ENCODE results near the gene C12orf42. TPM values are rescaled to one million over a fixed set of nuclear protein-coding genes. Genes with fewer than 3 reads are reported as not detected.

C12orf42 gene
- total and polyA plus RNA-seq, 4 donors = 0.14 to 0.17 TPM; not detected in 2

- Histone ChIP-seq H3K4me3 (ENCODE audit: low read depth in 1 of 3, low read length in 3 of 3) (no peak overlapping the region), H3K9me3 (ENCODE audit: control insufficient read depth in 4 of 4, low read length in 3 of 4) (no peaks in the 10 kb centered on the region), H3K9ac (ENCODE audit: low read depth in 1 of 2, low read length in 2 of 2) (no peak overlapping the region), H3K27ac (ENCODE audit: low read depth in 1 of 2, low read length in 2 of 2) (no peak overlapping the region), H3K36me3 (ENCODE audit: control insufficient read depth in 4 of 4, insufficient read depth in 3 of 4, low read depth in 1 of 4, low read length in 3 of 4) (no peaks in the 10 kb centered on the region), H3K27me3 (ENCODE audit: control insufficient read depth in 4 of 4, insufficient read depth in 4 of 4, low read length in 3 of 4) (peaks cover 0 to 2% (median 0%) of the 10 kb centered on the region in 4 donors), H3K4me1 (ENCODE audit: control insufficient read depth in 4 of 4, insufficient read depth in 4 of 4, low read length in 3 of 4) (no peaks in the 10 kb centered on the region)
- no peak for DNase-seq (ENCODE audit: low spot score)
- TF ChIP-seq, protein P1, sequence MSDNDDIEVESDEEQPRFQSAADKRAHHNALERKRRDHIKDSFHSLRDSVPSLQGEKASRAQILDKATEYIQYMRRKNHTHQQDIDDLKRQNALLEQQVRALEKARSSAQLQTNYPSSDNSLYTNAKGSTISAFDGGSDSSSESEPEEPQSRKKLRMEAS (IDR thresholded peaks at IDR 0.05) = no peak
- TF ChIP-seq JUND (IDR thresholded peaks at IDR 0.05) (no peak), NR2F2 (IDR thresholded peaks at IDR 0.05) (no peak), EGR1 (IDR thresholded peaks at IDR 0.05; ENCODE audit: low read depth in 2 of 2) (no peak), TAF1 (conservative IDR thresholded peaks at IDR 0.05) (no peak), ZBTB33 (IDR thresholded peaks at IDR 0.05) (no peak), RXRA (IDR thresholded peaks at IDR 0.05) (no peak), REST (IDR thresholded peaks at IDR 0.05) (no peak), FOXA2 (IDR thresholded peaks at IDR 0.05) (no peak), HNF4A (conservative IDR thresholded peaks at IDR 0.05) (no peak), GABPA (IDR thresholded peaks at IDR 0.05 in 1 of 2, conservative IDR thresholded peaks at IDR 0.05 in 1 of 2) (no peak), CTCF (IDR thresholded peaks at IDR 0.05; ENCODE audit: low read depth, low read length, missing input control) (no peak)
- TF ChIP-seq, protein P2, sequence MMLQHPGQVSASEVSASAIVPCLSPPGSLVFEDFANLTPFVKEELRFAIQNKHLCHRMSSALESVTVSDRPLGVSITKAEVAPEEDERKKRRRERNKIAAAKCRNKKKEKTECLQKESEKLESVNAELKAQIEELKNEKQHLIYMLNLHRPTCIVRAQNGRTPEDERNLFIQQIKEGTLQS (IDR thresholded peaks at IDR 0.05) = no peak
Measured at GRCh38 chr12:103470664-103471063, 25.1 kb downstream of the C12orf42 start.

GRCh38 chr12:103469719-103470118, 26.0 kb downstream of the C12orf42 start:
- H3K27ac ChIP-seq (ENCODE audit: low read depth in 1 of 2, low read length in 2 of 2) = no peak overlapping the region
- H3K36me3 ChIP-seq (ENCODE audit: control insufficient read depth in 4 of 4, insufficient read depth in 3 of 4, low read depth in 1 of 4, low read length in 3 of 4) = no peaks in the 10 kb centered on the region
- no peak overlapping the region for H3K9ac ChIP-seq (ENCODE audit: low read depth in 1 of 2, low read length in 2 of 2)
- no peak for DNase-seq (ENCODE audit: low spot score)
- peaks cover 0 to 2% (median 0%) of the 10 kb centered on the region in 4 donors for H3K27me3 ChIP-seq (ENCODE audit: control insufficient read depth in 4 of 4, insufficient read depth in 4 of 4, low read length in 3 of 4)
- H3K9me3 ChIP-seq (ENCODE audit: control insufficient read depth in 4 of 4, low read length in 3 of 4) = no peaks in the 10 kb centered on the region
- no peak overlapping the region for H3K4me3 ChIP-seq (ENCODE audit: low read depth in 1 of 3, low read length in 3 of 3)
- H3K4me1 ChIP-seq (ENCODE audit: control insufficient read depth in 4 of 4, insufficient read depth in 4 of 4, low read length in 3 of 4) = no peaks in the 10 kb centered on the region
- 76% methylated on average over 5 of the region's 5 CpGs for WGBS
- TF ChIP-seq TAF1 (conservative IDR thresholded peaks at IDR 0.05) = no peak
- TF ChIP-seq EGR1 (IDR thresholded peaks at IDR 0.05; ENCODE audit: low read depth in 2 of 2) = no peak
- no peak for TF ChIP-seq FOXA1 (IDR thresholded peaks at IDR 0.05)
- no peak for TF ChIP-seq HNF4A (conservative IDR thresholded peaks at IDR 0.05)
- no peak for TF ChIP-seq JUND (IDR thresholded peaks at IDR 0.05)
- no peak for TF ChIP-seq NR2F2 (IDR thresholded peaks at IDR 0.05)
- TF ChIP-seq RXRA (IDR thresholded peaks at IDR 0.05) = no peak
- TF ChIP-seq, protein P1 (IDR thresholded peaks at IDR 0.05) = no peak
- TF ChIP-seq SP1 (IDR thresholded peaks at IDR 0.05) = no peak
- no peak for TF ChIP-seq REST (IDR thresholded peaks at IDR 0.05)
- TF ChIP-seq FOXA2 (IDR thresholded peaks at IDR 0.05) = no peak
- TF ChIP-seq ZBTB33 (IDR thresholded peaks at IDR 0.05) = no peak
- TF ChIP-seq, protein P2 (IDR thresholded peaks at IDR 0.05) = no peak
- no peak for TF ChIP-seq RAD21 (IDR thresholded peaks at IDR 0.05)
- no peak for TF ChIP-seq YY1 (IDR thresholded peaks at IDR 0.05)

Measured in liver (tissue), 9 donors.